SH-SY5Y (cell line): ENCODE measurements around the gene SSNA1.

ENCODE experiments used
- GATA2 ChIP-seq: IDR thresholded peaks from 2 replicates; pipeline ENCODE4 v1.6.1; 2011; ENCODE audit warnings: mild to moderate bottlenecking, low read depth, low read length
- GATA3 ChIP-seq: IDR thresholded peaks from 2 replicates; pipeline ENCODE4 v1.6.1; 2011; ENCODE audit warnings: low read depth, mild to moderate bottlenecking, low read length, moderate library complexity

SSNA1 gene

GRCh38 chr9:137234758-137235423 is 46.4 kb downstream of the SSNA1 start:
- TF ChIP-seq GATA2: no peak
- TF ChIP-seq GATA3: no peak

GRCh38 chr9:137235424-137236237 is 47.2 kb downstream of the SSNA1 start:
- TF ChIP-seq GATA2 (no peak), GATA3 (no peak)

GRCh38 chr9:137236238-137236935 is 47.9 kb downstream of the SSNA1 start:
- TF ChIP-seq GATA3 (no peak), GATA2 (no peak)

GRCh38 chr9:137236936-137237421 is 48.5 kb downstream of the SSNA1 start:
- TF ChIP-seq GATA3 (no peak), GATA2 (no peak)

GRCh38 chr9:137237759-137238726 is 49.6 kb downstream of the SSNA1 start:
- TF ChIP-seq GATA2 (no peak), GATA3 (no peak)
